ENCODE results near the gene RBFOX2. TPM values are rescaled to one million over a fixed set of nuclear protein-coding genes. Genes with fewer than 3 reads are reported as not detected.
"Not testable (repeated sequence)": the region's sequence is repeated elsewhere in the genome, so short reads cannot be mapped to it uniquely, and the experiment has no call there.

Gene RBFOX2
- total RNA-seq, 4 donors from 2014 or later = 46.6 to 82.7 (median 62.1) TPM

- Histone ChIP-seq H3K9me3 (no peaks in the 10 kb centered on the region), H3K4me3 (no peak overlapping the region), H3K36me3 (no peaks in the 10 kb centered on the region), H3K4me1 (peaks cover 16% of the 10 kb centered on the region), H3K27ac (no peak overlapping the region), H3K27me3 (no peaks in the 10 kb centered on the region)
- TF ChIP-seq POLR2A (IDR thresholded peaks at IDR 0.05) = no peak
- WGBS = 94% methylated on average over 5 of the region's 5 CpGs
- DNase-seq (ENCODE audit: low spot score in 2 of 2) = no peak
Observed at GRCh38 chr22:36064358-36064757, 35.7 kb upstream of the RBFOX2 start.

- no peaks in the 10 kb centered on the region for H3K36me3 ChIP-seq
- no peaks in the 10 kb centered on the region for H3K27me3 ChIP-seq
- peaks cover 5% of the 10 kb centered on the region for H3K4me1 ChIP-seq
- 88% methylated on average over 1 of the region's 1 CpG for WGBS
- H3K9me3 ChIP-seq = no peaks in the 10 kb centered on the region
- no peak overlapping the region for H3K27ac ChIP-seq
- no peak for DNase-seq (ENCODE audit: low spot score in 2 of 2)
- no peak for TF ChIP-seq POLR2A (IDR thresholded peaks at IDR 0.05)
- no peak for TF ChIP-seq POLR2AphosphoS5 (IDR thresholded peaks at IDR 0.05)
- TF ChIP-seq CTCF (IDR thresholded peaks at IDR 0.05) = no peak
- TF ChIP-seq EP300 (IDR thresholded peaks at IDR 0.05) = no peak
- no peak overlapping the region for H3K4me3 ChIP-seq
Observed at GRCh38 chr22:36056980-36057379, 28.4 kb upstream of the RBFOX2 start.

GRCh38 chr22:36055376-36056295 lies 27.0 kb upstream of the RBFOX2 start:
- WGBS = 68% methylated on average over 19 of the region's 19 CpGs
- Histone ChIP-seq H3K4me3 (no peak overlapping the region), H3K27ac (no peak overlapping the region), H3K4me1 (peaks cover 5% of the 10 kb centered on the region), H3K36me3 (no peaks in the 10 kb centered on the region), H3K27me3 (no peaks in the 10 kb centered on the region), H3K9me3 (no peaks in the 10 kb centered on the region)
- TF ChIP-seq POLR2AphosphoS5 (IDR thresholded peaks at IDR 0.05) (no peak), POLR2A (IDR thresholded peaks at IDR 0.05) (no peak), EP300 (IDR thresholded peaks at IDR 0.05) (no peak), CTCF (IDR thresholded peaks at IDR 0.05) (no peak)
- DNase-seq (ENCODE audit: low spot score in 2 of 2) = no peak

GRCh38 chr22:36054446-36054845 lies 25.8 kb upstream of the RBFOX2 start:
- H3K9me3 ChIP-seq; H3K4me3 ChIP-seq; H3K36me3 ChIP-seq; H3K4me1 ChIP-seq; DNase-seq (ENCODE audit: low spot score in 2 of 2); H3K27ac ChIP-seq; H3K27me3 ChIP-seq: not testable (repeated sequence)
- WGBS = 94% methylated on average over 10 of the region's 10 CpGs

GRCh38 chr22:36053242-36054147 lies 24.9 kb upstream of the RBFOX2 start:
- H3K27ac ChIP-seq = no peak overlapping the region
- no peaks in the 10 kb centered on the region for H3K9me3 ChIP-seq
- H3K27me3 ChIP-seq = no peaks in the 10 kb centered on the region
- peaks cover 5% of the 10 kb centered on the region for H3K4me1 ChIP-seq
- H3K36me3 ChIP-seq = no peaks in the 10 kb centered on the region
- WGBS = 89% methylated on average over 1 of the region's 1 CpG
- no peak for TF ChIP-seq CTCF (IDR thresholded peaks at IDR 0.05)
- TF ChIP-seq EP300 (IDR thresholded peaks at IDR 0.05) = no peak
- TF ChIP-seq POLR2A (IDR thresholded peaks at IDR 0.05) = no peak
- TF ChIP-seq POLR2AphosphoS5 (IDR thresholded peaks at IDR 0.05) = no peak
- DNase-seq (ENCODE audit: low spot score in 2 of 2) = no peak
- H3K4me3 ChIP-seq = no peak overlapping the region

- TF ChIP-seq POLR2A (IDR thresholded peaks at IDR 0.05) = no peak
- no peak for TF ChIP-seq EP300 (IDR thresholded peaks at IDR 0.05)
- TF ChIP-seq POLR2AphosphoS5 (IDR thresholded peaks at IDR 0.05) = no peak
- TF ChIP-seq CTCF (IDR thresholded peaks at IDR 0.05) = no peak
- Histone ChIP-seq H3K9me3 (no peaks in the 10 kb centered on the region), H3K36me3 (no peaks in the 10 kb centered on the region), H3K27me3 (no peaks in the 10 kb centered on the region), H3K4me3 (no peak overlapping the region), H3K27ac (peak overlapping the region; percentile 57), H3K4me1 (peaks cover 5% of the 10 kb centered on the region)
- WGBS = 75% methylated on average over 5 of the region's 5 CpGs
- DNase-seq (ENCODE audit: low spot score in 2 of 2) = no peak
Observed at GRCh38 chr22:36052505-36052941, 23.9 kb upstream of the RBFOX2 start.
